ENCODE results near the gene CSGALNACT2. TPM values are rescaled to one million over a fixed set of nuclear protein-coding genes. Genes with fewer than 3 reads are reported as not detected.

CSGALNACT2 gene
- total RNA-seq, 1 experiment from 2014 or later: 22.3 TPM

GRCh38 chr10:43131256-43131655, 7.0 kb upstream of the CSGALNACT2 start:
- H3K27ac ChIP-seq (ENCODE audit: low read length): no peak overlapping the region
- ATAC-seq (no peak), DNase-seq (ENCODE audit: low read depth, low spot score) (no peak)
- BruUV-seq (replicated peaks): no TSS peak
- ChIA-PET CTCF (interaction anchor here (1.4 kb wide), 1 partner anchor 10 kb away, joined by 3 read pairs; no protein-coding TSS in a partner anchor), POLR2A (no interaction called here)
- H3K4me3 ChIP-seq (ENCODE audit: low read depth in 2 of 2, low read length in 2 of 2): no peak overlapping the region
- intact Hi-C loops (cut with micrococcal nuclease; ENCODE audit: unreplicated experiment) (no loop called here), in situ Hi-C loops (cut with HindIII; ENCODE audit: low pct_unique_long_range_greater_than_20kb, low sequenced_read_pairs) (no loop called here)
- H3K27me3 ChIP-seq (ENCODE audit: control insufficient read depth, insufficient read depth, low read length): no peaks in the 10 kb centered on the region
- peaks cover 6% of the 10 kb centered on the region; the same call in 1 of the 2 replicates for H3K4me1 ChIP-seq (ENCODE audit: control insufficient read depth, insufficient read depth, low read length)
- TF ChIP-seq REST (IDR thresholded peaks at IDR 0.05; ENCODE audit: insufficient read depth in 1 of 2, low read depth in 2 of 2, low read length in 1 of 2): no peak
- TF ChIP-seq CTCF (IDR thresholded peaks at IDR 0.05): no peak
- no peak for TF ChIP-seq POLR2AphosphoS5 (IDR thresholded peaks at IDR 0.05; ENCODE audit: low read depth, low read length)
- no peak for TF ChIP-seq TCF7L2 (IDR thresholded peaks at IDR 0.05; ENCODE audit: low read depth, low read length)
- no peak for TF ChIP-seq SIN3A (IDR thresholded peaks at IDR 0.05; ENCODE audit: borderline replicate concordance, insufficient read depth, low read depth, low read length)
- H3K9me3 ChIP-seq (ENCODE audit: control insufficient read depth, insufficient read depth, low read depth, low read length): no peaks in the 10 kb centered on the region
- H3K36me3 ChIP-seq (ENCODE audit: control insufficient read depth, insufficient read depth, low read length): no peaks in the 10 kb centered on the region

- intact Hi-C loops (cut with micrococcal nuclease; ENCODE audit: unreplicated experiment) (no loop called here), in situ Hi-C loops (cut with HindIII; ENCODE audit: low pct_unique_long_range_greater_than_20kb, low sequenced_read_pairs) (no loop called here)
- DNase-seq (ENCODE audit: low read depth, low spot score) (no peak), ATAC-seq (no peak)
- TF ChIP-seq CTCF (IDR thresholded peaks at IDR 0.05) (no peak), REST (IDR thresholded peaks at IDR 0.05; ENCODE audit: insufficient read depth in 1 of 2, low read depth in 2 of 2, low read length in 1 of 2) (no peak), POLR2AphosphoS5 (IDR thresholded peaks at IDR 0.05; ENCODE audit: low read depth, low read length) (no peak), TCF7L2 (IDR thresholded peaks at IDR 0.05; ENCODE audit: low read depth, low read length) (no peak), SIN3A (IDR thresholded peaks at IDR 0.05; ENCODE audit: borderline replicate concordance, insufficient read depth, low read depth, low read length) (no peak)
- BruUV-seq (replicated peaks): no TSS peak
- H3K4me1 ChIP-seq (ENCODE audit: control insufficient read depth, insufficient read depth, low read length): peaks cover 6% of the 10 kb centered on the region
- H3K27me3 ChIP-seq (ENCODE audit: control insufficient read depth, insufficient read depth, low read length): no peaks in the 10 kb centered on the region
- ChIA-PET CTCF (no interaction called here), POLR2A (no interaction called here)
- no peak overlapping the region for H3K27ac ChIP-seq (ENCODE audit: low read length)
- H3K4me3 ChIP-seq (ENCODE audit: low read depth in 2 of 2, low read length in 2 of 2): no peak overlapping the region
- H3K9me3 ChIP-seq (ENCODE audit: control insufficient read depth, insufficient read depth, low read depth, low read length): no peaks in the 10 kb centered on the region
- H3K36me3 ChIP-seq (ENCODE audit: control insufficient read depth, insufficient read depth, low read length): no peaks in the 10 kb centered on the region
Measured at GRCh38 chr10:43131906-43132305, 6.3 kb upstream of the CSGALNACT2 start.

Measured in Panc1 (cell line).